Measurements from ENCODE around the gene NPAS3.

NPAS3 gene

DNA sequence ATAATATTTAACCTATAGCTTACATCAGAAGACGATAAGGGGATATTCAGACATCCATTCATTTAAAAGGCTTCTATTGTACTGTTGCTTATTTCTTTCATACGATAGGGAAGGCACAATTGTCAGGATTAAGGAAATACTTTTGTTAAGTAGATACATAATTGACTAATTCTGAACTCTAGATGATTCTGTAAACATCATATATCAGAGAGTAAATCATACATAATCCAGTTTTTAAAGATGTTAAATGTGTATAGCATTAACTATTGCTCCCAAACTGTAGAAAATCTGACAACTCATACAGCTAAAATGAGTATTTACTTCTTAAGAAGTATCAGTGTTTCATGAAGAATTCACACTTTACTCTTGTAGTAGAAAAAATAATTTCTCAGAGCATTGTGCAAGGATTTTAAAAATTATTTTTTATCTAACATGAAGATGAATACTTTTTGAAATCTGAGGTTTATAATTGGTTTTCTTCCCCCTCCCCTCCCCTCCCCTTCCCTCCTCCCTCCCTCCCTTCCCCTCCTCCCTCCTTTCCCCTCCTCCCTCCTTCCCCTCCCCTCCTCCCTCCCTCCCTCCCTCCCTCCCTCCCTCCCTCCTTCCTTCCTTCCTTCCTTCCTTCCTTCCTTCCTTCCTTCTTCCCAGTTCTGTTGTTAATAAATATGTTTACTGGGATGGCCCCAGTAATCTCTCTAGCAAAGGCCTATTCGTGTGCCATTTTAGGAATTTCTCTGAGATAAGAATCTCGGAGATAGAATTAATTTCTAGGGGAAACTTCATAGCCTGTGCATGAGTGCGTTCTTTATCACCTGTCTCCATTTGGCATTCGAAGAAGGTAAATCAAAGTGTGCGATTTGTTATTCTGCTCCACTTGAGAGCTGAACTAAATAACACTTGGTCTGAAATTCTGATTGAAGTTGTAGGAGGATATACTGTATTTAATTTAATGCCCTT, 2.3 kb downstream of the NPAS3 start:
- 92% methylated on average over 5 of the region's 7 CpGs for WGBS
- Histone ChIP-seq H3K4me3 (ENCODE audit: low read length) (peak overlapping the region; percentile 76; the same call in 1 of the 2 replicates), H3K4me1 (ENCODE audit: insufficient read depth, low read length) (peaks cover 30% of the 10 kb centered on the region)

DNA sequence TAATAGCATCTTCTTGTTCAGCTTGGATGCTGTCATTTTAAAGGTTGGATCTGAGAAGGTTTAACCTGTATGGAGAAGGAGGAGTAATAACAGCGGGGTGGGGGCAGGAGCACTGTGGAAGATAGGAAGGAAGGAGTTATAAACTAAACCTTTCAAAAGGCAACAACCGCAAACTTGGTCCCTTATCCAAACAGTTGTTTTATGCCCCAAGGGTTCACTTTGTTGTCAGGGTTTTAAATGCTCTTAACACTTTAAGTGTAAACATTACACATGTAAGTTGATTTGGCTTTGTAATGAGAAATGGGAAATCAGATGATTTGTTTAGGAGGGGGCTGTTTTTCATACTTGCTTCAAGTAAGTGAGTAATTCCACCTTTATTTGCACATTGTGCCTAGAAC, 3.0 kb downstream of the NPAS3 start:
- Histone ChIP-seq H3K4me3 (ENCODE audit: low read length) (no peak overlapping the region), H3K4me1 (ENCODE audit: insufficient read depth, low read length) (peaks cover 24% of the 10 kb centered on the region)
- 59% methylated on average over 2 of the region's 2 CpGs for WGBS

More for the DNA sequence above, 2.3 kb downstream of the NPAS3 start:
- Histone ChIP-seq H3K9ac (ENCODE audit: low read depth, low read length) (no peak overlapping the region), H3K27ac (ENCODE audit: low read depth, low read length) (no peak overlapping the region), H3K27me3 (ENCODE audit: insufficient read depth, low read length) (peaks cover 54% of the 10 kb centered on the region), H3K9me3 (ENCODE audit: insufficient read depth, low read depth, low read length) (no peaks in the 10 kb centered on the region), H3K36me3 (ENCODE audit: insufficient read depth, low read length) (no peaks in the 10 kb centered on the region)

GRCh38 chr14:32947081-32947480, 8.4 kb downstream of the NPAS3 start:
- H3K4me1 ChIP-seq (ENCODE audit: insufficient read depth, low read length): no peaks in the 10 kb centered on the region
- no peak overlapping the region for H3K9ac ChIP-seq (ENCODE audit: low read depth, low read length)
- WGBS: 100% methylated on average over 1 of the region's 1 CpG

More for the DNA sequence above, 3.0 kb downstream of the NPAS3 start:
- Histone ChIP-seq H3K9ac (ENCODE audit: low read depth, low read length) (no peak overlapping the region), H3K36me3 (ENCODE audit: insufficient read depth, low read length) (no peaks in the 10 kb centered on the region), H3K9me3 (ENCODE audit: insufficient read depth, low read depth, low read length) (no peaks in the 10 kb centered on the region), H3K27ac (ENCODE audit: low read depth, low read length) (no peak overlapping the region), H3K27me3 (ENCODE audit: insufficient read depth, low read length) (peaks cover 47% of the 10 kb centered on the region)

GRCh38 chr14:32947792-32948191, 9.1 kb downstream of the NPAS3 start:
- Histone ChIP-seq H3K27ac (ENCODE audit: low read depth, low read length) (no peak overlapping the region), H3K9ac (ENCODE audit: low read depth, low read length) (no peak overlapping the region), H3K4me3 (ENCODE audit: low read length) (no peak overlapping the region), H3K9me3 (ENCODE audit: insufficient read depth, low read depth, low read length) (no peaks in the 10 kb centered on the region), H3K4me1 (ENCODE audit: insufficient read depth, low read length) (no peaks in the 10 kb centered on the region), H3K27me3 (ENCODE audit: insufficient read depth, low read length) (peaks cover under 1% of the 10 kb centered on the region; the same call in 1 of the 2 replicates), H3K36me3 (ENCODE audit: insufficient read depth, low read length) (no peaks in the 10 kb centered on the region)
- WGBS: 73% methylated on average over 2 of the region's 2 CpGs

More at GRCh38 chr14:32947081-32947480, 8.4 kb downstream of the NPAS3 start:
- H3K4me3 ChIP-seq (ENCODE audit: low read length): no peak overlapping the region
- H3K27me3 ChIP-seq (ENCODE audit: insufficient read depth, low read length): peaks cover 8% of the 10 kb centered on the region; the same call in 1 of the 2 replicates
- H3K36me3 ChIP-seq (ENCODE audit: insufficient read depth, low read length): no peaks in the 10 kb centered on the region
- H3K27ac ChIP-seq (ENCODE audit: low read depth, low read length): no peak overlapping the region
- no peaks in the 10 kb centered on the region for H3K9me3 ChIP-seq (ENCODE audit: insufficient read depth, low read depth, low read length)

GRCh38 chr14:32950584-32950983, 11.9 kb downstream of the NPAS3 start:
- H3K4me3 ChIP-seq (ENCODE audit: low read length): no peak overlapping the region
- no peaks in the 10 kb centered on the region for H3K4me1 ChIP-seq (ENCODE audit: insufficient read depth, low read length)
- no peak overlapping the region for H3K9ac ChIP-seq (ENCODE audit: low read depth, low read length)
- H3K36me3 ChIP-seq (ENCODE audit: insufficient read depth, low read length): no peaks in the 10 kb centered on the region
- 92% methylated on average over 2 of the region's 2 CpGs for WGBS
- H3K27me3 ChIP-seq (ENCODE audit: insufficient read depth, low read length): no peaks in the 10 kb centered on the region
- no peaks in the 10 kb centered on the region for H3K9me3 ChIP-seq (ENCODE audit: insufficient read depth, low read depth, low read length)
- H3K27ac ChIP-seq (ENCODE audit: low read depth, low read length): no peak overlapping the region

GRCh38 chr14:32967421-32967820, 28.7 kb downstream of the NPAS3 start:
- 100% methylated on average over 1 of the region's 3 CpGs for WGBS
- no peaks in the 10 kb centered on the region for H3K4me1 ChIP-seq (ENCODE audit: insufficient read depth, low read length)
- H3K27me3 ChIP-seq (ENCODE audit: insufficient read depth, low read length): no peaks in the 10 kb centered on the region
- no peaks in the 10 kb centered on the region for H3K9me3 ChIP-seq (ENCODE audit: insufficient read depth, low read depth, low read length)
- H3K4me3 ChIP-seq (ENCODE audit: low read length): no peak overlapping the region
- H3K27ac ChIP-seq (ENCODE audit: low read depth, low read length): no peak overlapping the region
- no peak overlapping the region for H3K9ac ChIP-seq (ENCODE audit: low read depth, low read length)
- H3K36me3 ChIP-seq (ENCODE audit: insufficient read depth, low read length): no peaks in the 10 kb centered on the region

GRCh38 chr14:32968972-32969544, 30.4 kb downstream of the NPAS3 start:
- no peaks in the 10 kb centered on the region for H3K36me3 ChIP-seq (ENCODE audit: insufficient read depth, low read length)
- 92% methylated on average over 2 of the region's 2 CpGs for WGBS

DNA sequence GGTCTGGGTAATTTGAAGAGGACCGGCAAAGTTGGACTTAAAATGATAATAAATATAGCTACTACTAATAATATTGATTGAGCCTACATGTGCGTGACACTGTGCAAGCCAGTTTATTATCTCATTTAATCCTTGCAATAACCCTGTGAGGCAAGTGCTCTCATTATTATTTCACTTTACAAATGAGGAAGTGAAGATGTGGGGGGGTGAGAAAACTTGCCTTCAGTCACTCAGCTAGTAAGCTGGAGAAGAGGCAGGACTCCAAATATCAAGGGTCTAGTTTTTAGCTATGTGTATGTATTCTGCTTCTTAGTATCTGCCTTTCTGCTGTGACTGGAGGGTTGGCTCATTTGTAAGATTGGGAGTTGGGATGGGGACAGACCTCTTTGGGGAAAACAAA, 39.2 kb downstream of the NPAS3 start:
- H3K9ac ChIP-seq (ENCODE audit: low read depth, low read length): no peak overlapping the region
- H3K27ac ChIP-seq (ENCODE audit: low read depth, low read length): no peak overlapping the region
- no peak overlapping the region for H3K4me3 ChIP-seq (ENCODE audit: low read length)
- WGBS: no CpG with 5 or more reads among the region's 2 CpGs
- H3K4me1 ChIP-seq (ENCODE audit: insufficient read depth, low read length): no peaks in the 10 kb centered on the region
- no peaks in the 10 kb centered on the region for H3K9me3 ChIP-seq (ENCODE audit: insufficient read depth, low read depth, low read length)
- no peaks in the 10 kb centered on the region for H3K36me3 ChIP-seq (ENCODE audit: insufficient read depth, low read length)
- no peaks in the 10 kb centered on the region for H3K27me3 ChIP-seq (ENCODE audit: insufficient read depth, low read length)

More at GRCh38 chr14:32968972-32969544, 30.4 kb downstream of the NPAS3 start:
- no peaks in the 10 kb centered on the region for H3K27me3 ChIP-seq (ENCODE audit: insufficient read depth, low read length)
- H3K9me3 ChIP-seq (ENCODE audit: insufficient read depth, low read depth, low read length): no peaks in the 10 kb centered on the region
- no peak overlapping the region for H3K27ac ChIP-seq (ENCODE audit: low read depth, low read length)
- H3K4me1 ChIP-seq (ENCODE audit: insufficient read depth, low read length): no peaks in the 10 kb centered on the region
- H3K4me3 ChIP-seq (ENCODE audit: low read length): no peak overlapping the region
- no peak overlapping the region for H3K9ac ChIP-seq (ENCODE audit: low read depth, low read length)

DNA sequence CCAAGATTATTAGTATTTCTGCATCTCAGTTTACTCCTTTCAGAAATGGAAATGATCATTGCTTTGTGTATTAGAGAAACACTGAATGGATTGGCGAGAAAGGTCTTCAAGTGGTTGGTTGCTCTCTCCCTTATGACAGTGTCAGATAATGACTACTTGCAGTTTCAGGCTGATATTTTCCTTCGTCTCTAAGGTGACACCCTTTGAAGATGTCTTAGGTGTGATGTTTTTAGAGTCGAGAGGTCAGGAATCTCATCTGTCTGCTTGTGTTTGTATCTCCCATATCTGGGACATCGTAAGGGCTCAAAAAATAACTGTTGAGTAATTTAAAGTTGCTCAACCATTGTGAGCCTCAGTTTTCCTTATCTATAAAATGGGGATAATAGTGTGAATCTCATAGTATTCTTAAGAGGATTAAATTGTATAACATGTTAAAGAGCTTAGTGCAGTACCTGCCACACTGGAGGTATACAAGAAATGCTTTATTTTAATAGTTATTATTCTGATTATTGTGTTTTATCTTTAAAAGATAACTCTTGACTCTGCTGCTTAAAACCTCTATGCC, 40.1 kb downstream of the NPAS3 start:
- no peaks in the 10 kb centered on the region for H3K4me1 ChIP-seq (ENCODE audit: insufficient read depth, low read length)
- 94% methylated on average over 4 of the region's 4 CpGs for WGBS
- H3K9me3 ChIP-seq (ENCODE audit: insufficient read depth, low read depth, low read length): no peaks in the 10 kb centered on the region
- H3K9ac ChIP-seq (ENCODE audit: low read depth, low read length): no peak overlapping the region
- no peaks in the 10 kb centered on the region for H3K27me3 ChIP-seq (ENCODE audit: insufficient read depth, low read length)
- H3K27ac ChIP-seq (ENCODE audit: low read depth, low read length): no peak overlapping the region
- H3K36me3 ChIP-seq (ENCODE audit: insufficient read depth, low read length): no peaks in the 10 kb centered on the region
- no peak overlapping the region for H3K4me3 ChIP-seq (ENCODE audit: low read length)

GRCh38 chr14:32980178-32980901, 41.7 kb downstream of the NPAS3 start:
- Histone ChIP-seq H3K9me3 (ENCODE audit: insufficient read depth, low read depth, low read length) (no peaks in the 10 kb centered on the region), H3K4me1 (ENCODE audit: insufficient read depth, low read length) (no peaks in the 10 kb centered on the region), H3K27me3 (ENCODE audit: insufficient read depth, low read length) (no peaks in the 10 kb centered on the region), H3K4me3 (ENCODE audit: low read length) (no peak overlapping the region), H3K9ac (ENCODE audit: low read depth, low read length) (no peak overlapping the region), H3K27ac (ENCODE audit: low read depth, low read length) (no peak overlapping the region), H3K36me3 (ENCODE audit: insufficient read depth, low read length) (no peaks in the 10 kb centered on the region)
- 96% methylated on average over 5 of the region's 6 CpGs for whole genome bisulfite sequencing

All from HUES64 (cell line).